ENCODE results near the gene IQCH.

Gene IQCH

GRCh38 chr15:67384761-67385160 is 130.2 kb downstream of the IQCH start:
- no peak for TF ChIP-seq CTCF (conservative IDR thresholded peaks at IDR 0.05)
- no peak overlapping the region for H3K27ac ChIP-seq

- no peak overlapping the region for H3K27ac ChIP-seq
- peak; percentile 32; the same call in 1 of the 2 replicates for TF ChIP-seq CTCF (conservative IDR thresholded peaks at IDR 0.05)
Observed at GRCh38 chr15:67385971-67386370, 131.4 kb downstream of the IQCH start.

GRCh38 chr15:67386947-67387346 is 132.4 kb downstream of the IQCH start:
- no peak for TF ChIP-seq CTCF (conservative IDR thresholded peaks at IDR 0.05)
- H3K27ac ChIP-seq = no peak overlapping the region

GRCh38 chr15:67389975-67390374 is 135.4 kb downstream of the IQCH start:
- H3K27ac ChIP-seq = no peak overlapping the region
- TF ChIP-seq CTCF (conservative IDR thresholded peaks at IDR 0.05) = no peak

GRCh38 chr15:67394873-67395639 is 140.5 kb downstream of the IQCH start:
- TF ChIP-seq CTCF (conservative IDR thresholded peaks at IDR 0.05) = no peak
- H3K27ac ChIP-seq = no peak overlapping the region

GRCh38 chr15:67396114-67396513 is 141.5 kb downstream of the IQCH start:
- no peak for TF ChIP-seq CTCF (conservative IDR thresholded peaks at IDR 0.05)
- no peak overlapping the region for H3K27ac ChIP-seq

- no peak overlapping the region for H3K27ac ChIP-seq
- peak; percentile 48 for TF ChIP-seq CTCF (conservative IDR thresholded peaks at IDR 0.05)
Observed at GRCh38 chr15:67397139-67397538, 142.6 kb downstream of the IQCH start.
